Large intestine (tissue), 3 donors: Measurements from ENCODE around the gene FRRS1. TPM values are rescaled to one million over a fixed set of nuclear protein-coding genes. Genes with fewer than 3 reads are reported as not detected.

Experiments used
- DNase-seq, 2 donors: peaks; one replicate each; pipeline versions ENCODE4 v3.0.0 to v3.0.0-alpha.2; 2013
- H3K27ac ChIP-seq: one replicate; pipeline ENCODE4 v1.5.1; 2013; ENCODE audit warnings: low read length
- H3K27me3 ChIP-seq: 2 replicates; pipeline ENCODE4 v1.6.1; 2013; ENCODE audit warnings: low read length; ENCODE audit not compliant: control insufficient read depth, insufficient read depth
- H3K36me3 ChIP-seq: 2 replicates; pipeline ENCODE4 v1.6.1; 2013; ENCODE audit warnings: low read length; ENCODE audit not compliant: control insufficient read depth, insufficient read depth
- H3K4me1 ChIP-seq: one replicate; pipeline ENCODE4 v1.6.1; 2013; ENCODE audit warnings: low read length; ENCODE audit not compliant: control insufficient read depth, insufficient read depth
- H3K4me3 ChIP-seq: one replicate; pipeline ENCODE4 v1.5.1; 2013; ENCODE audit warnings: low read length
- H3K9me3 ChIP-seq: one replicate; pipeline ENCODE4 v1.6.1; 2013; ENCODE audit warnings: mild to moderate bottlenecking, low read depth, low read length, moderate library complexity; ENCODE audit not compliant: control insufficient read depth
- WGBS: methylation state at CpG from one replicate; pipeline ENCODE4 v1.1.5; 2013; ENCODE audit warnings: low lambda C conversion rate; ENCODE audit not compliant: insufficient coverage; 5-methylcytosine and 5-hydroxymethylcytosine counted together
- polyA plus RNA-seq: library from polyadenylated mRNA; unstranded; fragments of 120-200 nt; gene quantifications from one replicate; pipeline ENCODE4 v1.2.1, GENCODE V29; 2013

Gene FRRS1
- polyA plus RNA-seq, 1 donor, result 6.2 TPM

- Histone ChIP-seq H3K27me3 (no peaks in the 10 kb centered on the region), H3K36me3 (no peaks in the 10 kb centered on the region), H3K4me3 (no peak overlapping the region), H3K4me1 (no peaks in the 10 kb centered on the region), H3K9me3 (peaks cover 2% of the 10 kb centered on the region), H3K27ac (no peak overlapping the region)
- WGBS, result 76% methylated on average over 4 of the region's 5 CpGs
- DNase-seq, result no peak
These were observed 11.7 kb downstream of the FRRS1 start for GRCh38 chr1:99754697-99755096.

GRCh38 chr1:99754055-99754626 is 12.3 kb downstream of the FRRS1 start:
- DNase-seq, result no peak
- H3K27ac ChIP-seq, result no peak overlapping the region
- H3K4me1 ChIP-seq, result no peaks in the 10 kb centered on the region
- WGBS, result no CpG with 5 or more reads among the region's 2 CpGs
- no peak overlapping the region for H3K4me3 ChIP-seq
- peaks cover 2% of the 10 kb centered on the region for H3K9me3 ChIP-seq
- no peaks in the 10 kb centered on the region for H3K36me3 ChIP-seq
- no peaks in the 10 kb centered on the region for H3K27me3 ChIP-seq

- H3K27ac ChIP-seq, result no peak overlapping the region
- peak in 1 of 2 donors; percentile 17 for DNase-seq
- no peaks in the 10 kb centered on the region for H3K4me1 ChIP-seq
- no peak overlapping the region for H3K4me3 ChIP-seq
- no peaks in the 10 kb centered on the region for H3K36me3 ChIP-seq
- peaks cover 2% of the 10 kb centered on the region for H3K9me3 ChIP-seq
- no peaks in the 10 kb centered on the region for H3K27me3 ChIP-seq
- WGBS, result no CpG with 5 or more reads among the region's 1 CpG
These were observed 14.4 kb downstream of the FRRS1 start for GRCh38 chr1:99751877-99752504.

- Histone ChIP-seq H3K9me3 (peaks cover 2% of the 10 kb centered on the region), H3K27ac (no peak overlapping the region), H3K4me3 (no peak overlapping the region), H3K27me3 (no peaks in the 10 kb centered on the region), H3K4me1 (no peaks in the 10 kb centered on the region), H3K36me3 (no peaks in the 10 kb centered on the region)
- no CpG with 5 or more reads among the region's 2 CpGs for whole genome bisulfite sequencing
- no peak for DNase-seq
These were observed 16.7 kb downstream of the FRRS1 start for GRCh38 chr1:99749504-99750347.

GRCh38 chr1:99748419-99748818 is 18.0 kb downstream of the FRRS1 start:
- Histone ChIP-seq H3K36me3 (no peaks in the 10 kb centered on the region), H3K27ac (no peak overlapping the region), H3K27me3 (no peaks in the 10 kb centered on the region), H3K4me1 (no peaks in the 10 kb centered on the region), H3K4me3 (no peak overlapping the region), H3K9me3 (no peaks in the 10 kb centered on the region)
- DNase-seq, result peak; percentile 47 to 74
- WGBS, result no CpG with 5 or more reads among the region's 2 CpGs

- Histone ChIP-seq H3K4me3 (no peak overlapping the region), H3K4me1 (no peaks in the 10 kb centered on the region), H3K27me3 (no peaks in the 10 kb centered on the region), H3K9me3 (no peaks in the 10 kb centered on the region), H3K27ac (no peak overlapping the region), H3K36me3 (no peaks in the 10 kb centered on the region)
- no CpG with 5 or more reads among the region's 2 CpGs for WGBS
- DNase-seq, result no peak
These were observed 20.8 kb downstream of the FRRS1 start for GRCh38 chr1:99745684-99746083.

GRCh38 chr1:99745061-99745460 is 21.4 kb downstream of the FRRS1 start:
- Histone ChIP-seq H3K4me3 (no peak overlapping the region), H3K36me3 (no peaks in the 10 kb centered on the region), H3K9me3 (no peaks in the 10 kb centered on the region), H3K27me3 (no peaks in the 10 kb centered on the region), H3K27ac (no peak overlapping the region), H3K4me1 (no peaks in the 10 kb centered on the region)
- DNase-seq, result no peak
- WGBS, result 88% methylated on average over 3 of the region's 7 CpGs

GRCh38 chr1:99740141-99740540 is 26.3 kb downstream of the FRRS1 start:
- peaks cover 3% of the 10 kb centered on the region for H3K4me1 ChIP-seq
- no peaks in the 10 kb centered on the region for H3K27me3 ChIP-seq
- no peaks in the 10 kb centered on the region for H3K9me3 ChIP-seq
- H3K27ac ChIP-seq, result no peak overlapping the region
- no peak overlapping the region for H3K4me3 ChIP-seq
- DNase-seq, result no peak
- H3K36me3 ChIP-seq, result no peaks in the 10 kb centered on the region
- WGBS, result no CpG with 5 or more reads among the region's 1 CpG

GRCh38 chr1:99738858-99739465 is 27.5 kb downstream of the FRRS1 start:
- Histone ChIP-seq H3K27ac (peak overlapping the region; percentile 30), H3K4me3 (no peak overlapping the region), H3K4me1 (peaks cover 3% of the 10 kb centered on the region), H3K27me3 (no peaks in the 10 kb centered on the region), H3K36me3 (no peaks in the 10 kb centered on the region), H3K9me3 (no peaks in the 10 kb centered on the region)
- WGBS, result 8% methylated on average over 5 of the region's 6 CpGs
- DNase-seq, result peak; percentile 67 to 78

- H3K4me3 ChIP-seq, result no peak overlapping the region
- peak; percentile 26 to 42 for DNase-seq
- no peak overlapping the region for H3K27ac ChIP-seq
- H3K27me3 ChIP-seq, result no peaks in the 10 kb centered on the region
- no peaks in the 10 kb centered on the region for H3K9me3 ChIP-seq
- WGBS, result 50% methylated on average over 1 of the region's 4 CpGs
- H3K36me3 ChIP-seq, result no peaks in the 10 kb centered on the region
- peaks cover 3% of the 10 kb centered on the region for H3K4me1 ChIP-seq
These were observed 29.4 kb downstream of the FRRS1 start for GRCh38 chr1:99737016-99737415.
